SH-SY5Y (cell line): ENCODE measurements around the gene CHN1.

Source experiments
- GATA2 ChIP-seq: IDR thresholded peaks from 2 replicates; pipeline ENCODE4 v1.6.1; 2011; ENCODE audit warnings: mild to moderate bottlenecking, low read depth, low read length
- GATA3 ChIP-seq: IDR thresholded peaks from 2 replicates; pipeline ENCODE4 v1.6.1; 2011; ENCODE audit warnings: low read depth, mild to moderate bottlenecking, low read length, moderate library complexity

GRCh38 chr2:174877751-174878150 lies 127.4 kb downstream of the CHN1 start:
- TF ChIP-seq GATA2 = peak; percentile 45; the same call in 1 of the 2 replicates
- TF ChIP-seq GATA3 = no peak
